HG03342 (cell line): ENCODE data around the gene SYTL3.

Experiments
- ATAC-seq: cut with Tn5 transposase; IDR thresholded peaks from one replicate; pipeline ENCODE4 v1.9.1; 2021; ENCODE audit warnings: mild to moderate bottlenecking, moderate library complexity; ENCODE audit not compliant: unreplicated experiment

The SYTL3 gene

GRCh38 chr6:158808442-158808833 is 158.6 kb downstream of the SYTL3 start:
- ATAC-seq = no peak

GRCh38 chr6:158808941-158809678 is 159.3 kb downstream of the SYTL3 start:
- ATAC-seq = peak; percentile 77

GRCh38 chr6:158810155-158811095 is 160.6 kb downstream of the SYTL3 start:
- no peak for ATAC-seq

- ATAC-seq = no peak
Observed at GRCh38 chr6:158812611-158813010, 162.8 kb downstream of the SYTL3 start.

GRCh38 chr6:158813032-158813431 is 163.2 kb downstream of the SYTL3 start:
- no peak for ATAC-seq
